Fibroblast of skin of right biceps (primary cell): Measurements from ENCODE around the gene USP25.
A peak's percentile ranks its signal among the peaks of the same experiment; 100 is the strongest.

ENCODE experiments used
- DNase-seq: peaks from one replicate; pipeline ENCODE4 v3.0.0-alpha.2; 2013

The USP25 gene

GRCh38 chr21:15870819-15871218 lies 141.0 kb downstream of the USP25 start:
- DNase-seq = no peak

DNA sequence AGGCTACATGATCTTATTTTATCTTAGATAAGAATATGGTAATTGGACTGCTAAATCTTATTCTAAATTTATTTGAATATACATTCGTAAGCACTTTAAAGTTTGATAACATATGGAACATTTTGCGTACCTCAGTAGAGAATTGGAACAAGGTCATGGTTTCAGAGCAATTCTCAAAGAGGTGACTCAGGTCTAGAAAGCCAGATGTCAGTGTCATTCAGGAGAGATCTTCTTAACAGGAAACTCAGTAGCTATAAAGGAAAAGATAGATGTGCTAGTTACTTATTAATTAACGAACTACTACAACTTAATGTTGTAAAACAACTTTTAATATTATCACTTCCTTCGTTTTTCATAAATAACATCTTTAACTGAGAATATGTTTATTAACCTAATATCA lies 142.5 kb downstream of the USP25 start:
- DNase-seq = no peak

DNA sequence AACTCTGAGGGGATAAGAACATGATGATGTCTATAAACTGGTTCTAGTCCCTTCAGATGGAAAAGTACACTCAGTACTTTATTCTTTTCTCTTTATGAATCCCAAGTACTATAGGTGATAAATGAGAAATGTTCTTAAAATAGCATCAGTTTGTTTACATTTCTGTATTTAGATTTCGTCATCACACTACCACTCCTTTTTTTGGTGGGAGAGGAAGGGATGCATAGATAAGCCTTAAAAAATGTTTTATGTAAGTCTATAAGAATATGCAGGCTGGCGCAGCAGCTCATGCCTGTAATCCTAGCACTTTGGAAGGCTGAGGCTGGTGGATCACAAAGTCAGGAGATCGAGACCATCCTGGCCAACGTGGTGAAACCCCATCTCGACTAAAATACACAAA lies 144.8 kb downstream of the USP25 start:
- peak; percentile 15 for DNase-seq

DNA sequence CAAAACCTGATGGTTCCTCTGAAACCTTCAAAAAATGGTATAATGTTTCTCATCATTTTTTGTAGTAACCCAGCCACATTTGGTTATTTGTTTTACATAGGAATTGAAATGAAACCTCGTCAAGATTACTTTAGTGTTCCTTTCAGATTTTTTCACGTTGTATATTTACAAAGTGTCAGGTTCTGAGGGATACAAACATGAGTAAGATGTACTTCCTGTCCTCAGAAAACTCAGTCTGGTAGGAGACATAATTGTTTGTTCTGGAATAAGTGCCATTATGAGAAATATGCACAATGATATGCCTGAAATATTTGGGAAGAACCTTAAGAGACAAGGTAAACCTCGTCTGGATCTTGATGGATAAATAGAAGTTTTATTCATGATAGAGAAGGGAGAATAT lies 145.5 kb downstream of the USP25 start:
- no peak for DNase-seq

GRCh38 chr21:15893902-15894301 lies 164.1 kb downstream of the USP25 start:
- DNase-seq = no peak

- peak; percentile 28 for DNase-seq
Measured at GRCh38 chr21:15894596-15894995, 164.8 kb downstream of the USP25 start.

GRCh38 chr21:15895142-15896106 lies 165.6 kb downstream of the USP25 start:
- peak; percentile 26 for DNase-seq

GRCh38 chr21:15896501-15896900 lies 166.7 kb downstream of the USP25 start:
- peak; percentile 5 for DNase-seq

DNA sequence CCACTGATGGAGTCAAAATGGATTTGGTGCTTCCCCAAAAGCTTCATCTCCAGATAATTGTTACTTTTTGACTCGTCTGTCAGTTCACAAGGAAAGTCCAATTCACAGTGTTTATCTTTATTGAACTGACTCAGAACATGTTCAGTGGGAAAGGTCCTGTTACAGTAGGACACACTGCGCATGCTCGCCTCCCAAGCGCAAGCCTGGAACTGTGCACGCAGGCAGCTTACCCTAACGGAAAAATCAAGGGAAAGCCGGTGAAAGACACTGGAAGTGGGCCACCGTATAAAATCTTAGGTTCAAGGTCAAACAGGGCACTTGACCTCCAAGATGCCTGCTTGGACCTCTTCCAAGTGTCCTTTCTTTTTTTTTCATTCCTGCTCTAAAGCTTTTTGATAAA lies 174.6 kb downstream of the USP25 start:
- DNase-seq = no peak

DNA sequence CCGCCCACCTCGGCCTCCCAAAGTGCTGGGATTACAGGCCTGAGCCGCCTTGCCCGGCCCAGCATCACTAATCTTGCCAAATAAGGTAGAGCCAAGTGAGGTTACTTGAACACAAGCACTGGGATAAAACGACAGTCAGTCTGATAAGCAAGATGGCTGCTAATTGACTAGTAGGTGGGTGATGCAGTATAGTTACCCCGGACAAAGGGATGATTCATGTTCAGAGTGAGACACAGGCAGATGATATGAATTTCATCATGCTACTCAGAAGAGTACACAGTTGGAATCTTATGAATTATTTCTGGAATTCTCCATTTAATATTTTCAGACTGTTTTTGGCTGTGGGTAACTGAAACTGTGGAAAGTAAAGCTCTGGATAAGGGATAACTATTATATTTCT lies 178.4 kb downstream of the USP25 start:
- peak; percentile 42 for DNase-seq

- DNase-seq = no peak
Measured at GRCh38 chr21:15928196-15928595, 198.4 kb downstream of the USP25 start.

DNA sequence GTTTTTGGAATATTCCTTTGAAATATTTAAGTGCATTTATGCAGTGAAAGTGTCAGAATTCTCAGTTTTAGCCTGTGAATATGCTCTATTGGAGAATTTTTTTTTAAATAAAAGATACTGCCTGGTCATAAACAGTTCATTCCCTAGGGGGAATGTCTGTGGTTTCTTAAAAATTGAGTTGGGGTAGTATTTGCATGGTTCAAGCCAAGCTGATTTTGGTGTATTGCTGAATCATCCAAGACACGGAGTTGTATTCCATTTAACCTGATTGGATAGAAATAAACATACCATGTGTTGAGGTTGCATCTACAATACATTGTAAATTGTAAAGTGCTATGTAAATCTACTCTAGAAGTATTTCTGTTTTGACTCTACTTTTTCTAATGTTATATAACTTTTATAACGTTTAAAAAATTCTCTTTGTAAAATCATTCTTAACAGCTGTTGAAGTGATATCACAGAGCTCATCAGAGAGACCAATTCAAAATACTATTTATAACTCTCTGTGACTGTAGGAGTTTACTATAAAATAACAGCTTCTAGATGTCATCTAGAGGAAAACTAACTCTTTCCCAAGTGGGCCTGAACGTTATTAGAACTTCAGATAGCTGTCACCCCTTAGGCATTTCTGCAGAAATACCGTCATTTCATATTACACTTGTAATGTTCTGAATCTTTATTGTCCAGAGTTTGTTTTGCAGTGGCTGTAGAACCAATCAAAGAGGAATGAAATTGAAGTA lies 199.1 kb downstream of the USP25 start:
- peak; percentile 4 for DNase-seq

DNA sequence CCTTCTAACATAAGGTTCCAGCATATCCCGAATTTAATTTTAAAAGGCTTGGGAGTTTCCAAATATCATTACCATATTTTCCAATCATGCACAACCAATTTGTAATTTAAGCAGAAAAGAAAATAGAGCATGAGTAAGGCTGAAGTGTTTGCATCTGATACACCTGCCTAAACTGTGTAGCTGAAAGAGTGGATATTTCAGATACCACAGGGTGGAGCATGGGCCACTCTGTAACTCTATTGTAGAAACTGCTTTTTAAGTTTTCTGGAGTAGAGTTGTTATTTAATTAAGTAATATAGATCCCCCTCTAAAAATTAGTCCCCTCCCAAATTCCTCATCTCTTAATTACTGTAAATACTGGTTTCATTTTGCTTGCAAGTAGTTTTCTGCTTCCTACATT lies 199.8 kb downstream of the USP25 start:
- no peak for DNase-seq
